HCT116 (cell line): ENCODE data around the gene ZMYM2. TPM values are rescaled to one million over a fixed set of nuclear protein-coding genes. Genes with fewer than 3 reads are reported as not detected.

Experiments used
- ATAC-seq: fragments of 200-7000 bp; cut with Tn5 transposase; 2 replicates; pipeline ENCODE4 v1.9.1; 2020; ENCODE audit warnings: mild to moderate bottlenecking, moderate library complexity
- BruUV-seq: library from RNA; stranded (reverse); fragments of 400-500 nt; replicated peaks from 2 replicates; lab custom pipeline; 2021; lab: Mats Ljungman, UMichigan
- CTCF ChIA-PET: fragments of 300-600 bp; sonication (Branson Sonifier 250); formaldehyde crosslinking; loops from one replicate; lab custom pipeline; 2021; ENCODE audit warnings: antibody characterized with exemption; lab: Charles Lee
- POLR2A ChIA-PET: fragments of 300-600, 350-600 bp; sonication (Branson Sonifier 250); formaldehyde crosslinking; loops from one replicate; lab custom pipeline; 2021; ENCODE audit warnings: antibody characterized with exemption; lab: Charles Lee
- RAD21 ChIA-PET, 2 experiments: fragments of 300-600 bp; sonication (Branson Sonifier 250); formaldehyde crosslinking; loops; one replicate each; lab custom pipeline; 2023; ENCODE audit warnings: low total read pairs in 2 of 2; ENCODE audit not compliant: uncharacterized antibody in 2 of 2, unreplicated experiment in 2 of 2, low non-redundant PET in 1 of 2; lab: Charles Lee
- DNase-seq: peaks from one replicate; pipeline ENCODE4 v3.0.0-alpha.2; 2010; ENCODE audit warnings: low read depth, low spot score
- H2AFZ ChIP-seq: fragments of 200-600 bp; shearing (Covaris generic), sonication (generic); 2 replicates; pipeline ENCODE4 v1.6.1; 2017; ENCODE audit warnings: low read depth, mixed run types, mixed read lengths, antibody characterized with exemption, low read length; ENCODE audit not compliant: poor library complexity, severe bottlenecking
- H3K27ac ChIP-seq: 2 replicates; pipeline ENCODE4 v1.5.1; 2012; ENCODE audit warnings: low read depth, low read length
- H3K27me3 ChIP-seq: fragments of 200-600 bp; sonication (generic); 2 replicates; pipeline ENCODE4 v1.6.1; 2016; ENCODE audit warnings: mixed run types, low read length, mixed read lengths; ENCODE audit not compliant: insufficient read depth
- H3K36me3 ChIP-seq, 2 experiments: fragments of 200-500 bp in 1 of 2; fragments of 200-600 bp in 1 of 2; sonication (Bioruptor generic) in 1 of 2; sonication (generic) in 1 of 2; 2 replicates each; pipeline versions ENCODE4 v1.5.1 to v1.6.1; 2014 to 2016; ENCODE audit warnings: low read length in 2 of 2, inconsistent platforms in 1 of 2, mixed read lengths in 1 of 2, mixed run types in 1 of 2; ENCODE audit not compliant: insufficient read depth in 2 of 2, control insufficient read depth in 1 of 2
- H3K4me1 ChIP-seq, 2 experiments: fragments of 200-600 bp in 1 of 2; sonication (generic) in 1 of 2; 2 replicates each; pipeline versions ENCODE4 v1.5.1 to v1.6.1; 2012 to 2017; ENCODE audit warnings: low read length in 2 of 2, inconsistent platforms in 1 of 2, mild to moderate bottlenecking in 1 of 2, mixed read lengths in 1 of 2, mixed run types in 1 of 2, moderate library complexity in 1 of 2; ENCODE audit not compliant: insufficient read depth in 2 of 2, control insufficient read depth in 1 of 2
- H3K4me2 ChIP-seq: fragments of 200-600 bp; sonication (generic); 2 replicates; pipeline ENCODE4 v1.6.1; 2017; ENCODE audit warnings: mixed run types, low read length, mixed read lengths
- H3K4me3 ChIP-seq, 2 experiments: fragments of 200-600 bp in 1 of 2; sonication (generic) in 1 of 2; replicated peaks in 1 of 2; 2 replicates each; pipeline ENCODE4 v1.5.1; 2011 to 2016; ENCODE audit warnings: low read length in 2 of 2, control low read depth in 1 of 2, low read depth in 1 of 2, mild to moderate bottlenecking in 1 of 2, mixed read lengths in 1 of 2, mixed run types in 1 of 2
- H3K79me2 ChIP-seq: fragments of 200-600 bp; sonication (generic); 2 replicates; pipeline ENCODE4 v1.6.1; 2017; ENCODE audit warnings: mild to moderate bottlenecking, mixed run types, low read length, moderate library complexity, mixed read lengths; ENCODE audit not compliant: insufficient read depth
- H3K9ac ChIP-seq: fragments of 200-600 bp; sonication (generic); 2 replicates; pipeline ENCODE4 v1.6.1; 2016; ENCODE audit warnings: low read length, mixed read lengths
- H3K9me2 ChIP-seq: fragments of 200-600 bp; sonication (generic), shearing (Covaris generic); 2 replicates; pipeline ENCODE4 v1.6.1; 2017; ENCODE audit warnings: mixed run types, mild to moderate bottlenecking, moderate library complexity; ENCODE audit not compliant: insufficient read depth
- H3K9me3 ChIP-seq, 2 experiments: fragments of 200-500 bp in 1 of 2; fragments of 200-600 bp in 1 of 2; sonication (Bioruptor generic) in 1 of 2; sonication (generic) in 1 of 2; 2 replicates each; pipeline ENCODE4 v1.6.1; 2014 to 2017; ENCODE audit warnings: low read length in 2 of 2, mixed read lengths in 2 of 2, inconsistent platforms in 1 of 2, low read depth in 1 of 2, mild to moderate bottlenecking in 1 of 2, mixed run types in 1 of 2, moderate library complexity in 1 of 2; ENCODE audit not compliant: control insufficient read depth in 1 of 2, insufficient read depth in 1 of 2
- H4K20me1 ChIP-seq: fragments of 200-600 bp; sonication (generic), shearing (Covaris generic); 2 replicates; pipeline ENCODE4 v1.6.1; 2017; ENCODE audit warnings: mixed run types, mild to moderate bottlenecking, moderate library complexity; ENCODE audit not compliant: insufficient read depth
- CBX3 ChIP-seq: IDR thresholded peaks from 2 replicates; pipeline ENCODE4 v1.6.1; 2012; ENCODE audit warnings: low read depth
- EGR1 ChIP-seq: IDR thresholded peaks from 2 replicates; pipeline ENCODE4 v1.6.1; 2012; ENCODE audit warnings: low read depth
- ELF1 ChIP-seq: IDR thresholded peaks from 2 replicates; pipeline ENCODE4 v1.6.1; 2012; ENCODE audit warnings: low read depth, borderline replicate concordance
- EZH2 ChIP-seq: fragments of 200-600 bp; sonication (generic); IDR thresholded peaks from 2 replicates; pipeline ENCODE4 v1.6.1; 2017; ENCODE audit warnings: antibody characterized with exemption, mixed run types
- JUND ChIP-seq: IDR thresholded peaks from 2 replicates; pipeline ENCODE4 v1.6.1; 2012
- POLR2A ChIP-seq: IDR thresholded peaks from 2 replicates; pipeline ENCODE4 v1.7.0; 2011; ENCODE audit warnings: borderline replicate concordance; ENCODE audit not compliant: insufficient read depth, insufficient read length; ENCODE audit errors: extremely low read depth
- SRF ChIP-seq: IDR thresholded peaks from 2 replicates; pipeline ENCODE4 v1.6.1; 2012; ENCODE audit warnings: low read depth
- intact Hi-C: fragments of 100-400 bp; cut with micrococcal nuclease; formaldehyde crosslinking; loops from 2 replicates; pipeline ENCODE4 v1.10.0; 2022
- total RNA-seq: library from RNA; stranded (reverse); gene quantifications from one replicate; pipeline ENCODE4 v1.2.1, GENCODE V29; 2021; ENCODE audit not compliant: unreplicated experiment
- TF ChIP-seq, protein P1 (sequence below): IDR thresholded peaks from 2 replicates; pipeline ENCODE4 v1.6.1; 2012; ENCODE audit warnings: low read depth
- TF ChIP-seq, protein P2 (sequence below), 3 experiments: fragments of 200-600 bp in 1 of 3; sonication (generic) in 1 of 3; IDR thresholded peaks in 2 of 3; conservative IDR thresholded peaks in 1 of 3; 2 replicates each; pipeline ENCODE4 v1.5.1; 2012 to 2017; ENCODE audit warnings: low read depth in 2 of 3, low read length in 2 of 3, antibody characterized with exemption in 1 of 3, borderline replicate concordance in 1 of 3, control low read depth in 1 of 3, mild to moderate bottlenecking in 1 of 3, mixed read lengths in 1 of 3, mixed run types in 1 of 3, moderate library complexity in 1 of 3; ENCODE audit not compliant: insufficient read depth in 1 of 3
- TF ChIP-seq, protein P3 (sequence below): IDR thresholded peaks from 2 replicates; pipeline ENCODE4 v1.6.1; 2011; ENCODE audit warnings: mild to moderate bottlenecking, low read length, moderate library complexity; ENCODE audit not compliant: insufficient replicate concordance; ENCODE audit errors: extremely low read depth

The ZMYM2 gene
- total RNA-seq, 1 experiment from 2014 or later, result 53.0 TPM

DNA sequence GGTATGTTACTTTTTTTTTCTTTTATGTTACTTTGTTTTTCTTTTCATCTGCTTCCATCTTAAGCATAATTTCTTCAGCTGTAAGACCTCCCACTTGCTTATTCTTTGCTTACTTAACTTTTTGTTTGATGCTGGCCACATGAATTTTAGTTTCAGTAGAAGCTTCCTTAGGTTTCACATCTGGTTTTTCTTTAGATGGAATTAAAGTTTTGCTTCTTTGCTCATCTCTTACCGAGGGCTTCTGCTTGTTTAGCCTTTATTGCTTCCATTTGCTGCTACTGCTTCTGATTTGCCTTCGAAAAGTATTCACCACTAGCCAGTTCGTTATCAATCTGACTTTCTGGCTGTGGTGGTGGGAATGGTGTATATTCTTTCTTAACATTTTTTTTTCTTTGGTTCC lies 111.4 kb downstream of the ZMYM2 start:
- H3K27ac ChIP-seq, result no peak overlapping the region
- RAD21 ChIA-PET, result no interaction called here
- intact Hi-C loops, result no loop called here
- BruUV-seq, result no TSS peak
- peaks cover 11 to 48% of the 10 kb centered on the region in 2 experiments; a peak in 3 of 4 replicates for H3K36me3 ChIP-seq
- no peaks in the 10 kb centered on the region for H3K4me1 ChIP-seq
- H3K4me3 ChIP-seq, result no peak overlapping the region
- H2AFZ ChIP-seq, result no peak overlapping the region
- no peaks in the 10 kb centered on the region for H3K9me3 ChIP-seq
- DNase-seq, result no peak
- H4K20me1 ChIP-seq, result no peaks in the 10 kb centered on the region; the same call in 1 of the 2 replicates
- no peaks in the 10 kb centered on the region for H3K9me2 ChIP-seq
- POLR2A ChIA-PET, result no interaction called here
- CTCF ChIA-PET, result no interaction called here
- H3K79me2 ChIP-seq, result no peaks in the 10 kb centered on the region
- H3K9ac ChIP-seq, result no peak overlapping the region
- no peaks in the 10 kb centered on the region for H3K27me3 ChIP-seq
- no peak for TF ChIP-seq SRF
- TF ChIP-seq ELF1, result no peak
- TF ChIP-seq, protein P1, sequence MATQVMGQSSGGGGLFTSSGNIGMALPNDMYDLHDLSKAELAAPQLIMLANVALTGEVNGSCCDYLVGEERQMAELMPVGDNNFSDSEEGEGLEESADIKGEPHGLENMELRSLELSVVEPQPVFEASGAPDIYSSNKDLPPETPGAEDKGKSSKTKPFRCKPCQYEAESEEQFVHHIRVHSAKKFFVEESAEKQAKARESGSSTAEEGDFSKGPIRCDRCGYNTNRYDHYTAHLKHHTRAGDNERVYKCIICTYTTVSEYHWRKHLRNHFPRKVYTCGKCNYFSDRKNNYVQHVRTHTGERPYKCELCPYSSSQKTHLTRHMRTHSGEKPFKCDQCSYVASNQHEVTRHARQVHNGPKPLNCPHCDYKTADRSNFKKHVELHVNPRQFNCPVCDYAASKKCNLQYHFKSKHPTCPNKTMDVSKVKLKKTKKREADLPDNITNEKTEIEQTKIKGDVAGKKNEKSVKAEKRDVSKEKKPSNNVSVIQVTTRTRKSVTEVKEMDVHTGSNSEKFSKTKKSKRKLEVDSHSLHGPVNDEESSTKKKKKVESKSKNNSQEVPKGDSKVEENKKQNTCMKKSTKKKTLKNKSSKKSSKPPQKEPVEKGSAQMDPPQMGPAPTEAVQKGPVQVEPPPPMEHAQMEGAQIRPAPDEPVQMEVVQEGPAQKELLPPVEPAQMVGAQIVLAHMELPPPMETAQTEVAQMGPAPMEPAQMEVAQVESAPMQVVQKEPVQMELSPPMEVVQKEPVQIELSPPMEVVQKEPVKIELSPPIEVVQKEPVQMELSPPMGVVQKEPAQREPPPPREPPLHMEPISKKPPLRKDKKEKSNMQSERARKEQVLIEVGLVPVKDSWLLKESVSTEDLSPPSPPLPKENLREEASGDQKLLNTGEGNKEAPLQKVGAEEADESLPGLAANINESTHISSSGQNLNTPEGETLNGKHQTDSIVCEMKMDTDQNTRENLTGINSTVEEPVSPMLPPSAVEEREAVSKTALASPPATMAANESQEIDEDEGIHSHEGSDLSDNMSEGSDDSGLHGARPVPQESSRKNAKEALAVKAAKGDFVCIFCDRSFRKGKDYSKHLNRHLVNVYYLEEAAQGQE, result no peak
- no peak for TF ChIP-seq CBX3
- TF ChIP-seq, protein P2, sequence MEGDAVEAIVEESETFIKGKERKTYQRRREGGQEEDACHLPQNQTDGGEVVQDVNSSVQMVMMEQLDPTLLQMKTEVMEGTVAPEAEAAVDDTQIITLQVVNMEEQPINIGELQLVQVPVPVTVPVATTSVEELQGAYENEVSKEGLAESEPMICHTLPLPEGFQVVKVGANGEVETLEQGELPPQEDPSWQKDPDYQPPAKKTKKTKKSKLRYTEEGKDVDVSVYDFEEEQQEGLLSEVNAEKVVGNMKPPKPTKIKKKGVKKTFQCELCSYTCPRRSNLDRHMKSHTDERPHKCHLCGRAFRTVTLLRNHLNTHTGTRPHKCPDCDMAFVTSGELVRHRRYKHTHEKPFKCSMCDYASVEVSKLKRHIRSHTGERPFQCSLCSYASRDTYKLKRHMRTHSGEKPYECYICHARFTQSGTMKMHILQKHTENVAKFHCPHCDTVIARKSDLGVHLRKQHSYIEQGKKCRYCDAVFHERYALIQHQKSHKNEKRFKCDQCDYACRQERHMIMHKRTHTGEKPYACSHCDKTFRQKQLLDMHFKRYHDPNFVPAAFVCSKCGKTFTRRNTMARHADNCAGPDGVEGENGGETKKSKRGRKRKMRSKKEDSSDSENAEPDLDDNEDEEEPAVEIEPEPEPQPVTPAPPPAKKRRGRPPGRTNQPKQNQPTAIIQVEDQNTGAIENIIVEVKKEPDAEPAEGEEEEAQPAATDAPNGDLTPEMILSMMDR (IDR thresholded peaks at IDR 0.05 in 2 of 3, conservative IDR thresholded peaks at IDR 0.05 in 1 of 3; ENCODE audit: borderline replicate concordance in 1 of 3, insufficient read depth in 1 of 3, low read depth in 2 of 3, low read length in 2 of 3), result no peak
- TF ChIP-seq EZH2, result no peak
- TF ChIP-seq JUND, result no peak
- no peak for TF ChIP-seq POLR2A
- no peak for TF ChIP-seq EGR1
- TF ChIP-seq, protein P3, sequence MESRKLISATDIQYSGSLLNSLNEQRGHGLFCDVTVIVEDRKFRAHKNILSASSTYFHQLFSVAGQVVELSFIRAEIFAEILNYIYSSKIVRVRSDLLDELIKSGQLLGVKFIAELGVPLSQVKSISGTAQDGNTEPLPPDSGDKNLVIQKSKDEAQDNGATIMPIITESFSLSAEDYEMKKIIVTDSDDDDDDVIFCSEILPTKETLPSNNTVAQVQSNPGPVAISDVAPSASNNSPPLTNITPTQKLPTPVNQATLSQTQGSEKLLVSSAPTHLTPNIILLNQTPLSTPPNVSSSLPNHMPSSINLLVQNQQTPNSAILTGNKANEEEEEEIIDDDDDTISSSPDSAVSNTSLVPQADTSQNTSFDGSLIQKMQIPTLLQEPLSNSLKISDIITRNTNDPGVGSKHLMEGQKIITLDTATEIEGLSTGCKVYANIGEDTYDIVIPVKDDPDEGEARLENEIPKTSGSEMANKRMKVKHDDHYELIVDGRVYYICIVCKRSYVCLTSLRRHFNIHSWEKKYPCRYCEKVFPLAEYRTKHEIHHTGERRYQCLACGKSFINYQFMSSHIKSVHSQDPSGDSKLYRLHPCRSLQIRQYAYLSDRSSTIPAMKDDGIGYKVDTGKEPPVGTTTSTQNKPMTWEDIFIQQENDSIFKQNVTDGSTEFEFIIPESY, result no peak
- ATAC-seq, result no peak
- no peak overlapping the region for H3K4me2 ChIP-seq
